ENCODE results near the gene TESMIN. TPM values are rescaled to one million over a fixed set of nuclear protein-coding genes. Genes with fewer than 3 reads are reported as not detected.

TESMIN gene
- polyA plus RNA-seq, 3 donors, result 0.71 to 1.5 (median 1.5) TPM

- 89 to 92% (median 90%) methylated on average over 6 of the region's 6 CpGs for WGBS, 3 donors
- H3K27ac ChIP-seq (ENCODE audit: low read depth, low read length), result no peak overlapping the region
These were observed 77.9 kb downstream of the TESMIN start for GRCh38 chr11:68673306-68673945.

GRCh38 chr11:68670208-68670992, 80.9 kb downstream of the TESMIN start:
- no peak overlapping the region for H3K27ac ChIP-seq (ENCODE audit: low read depth, low read length)
- 78 to 85% (median 85%) methylated on average over 30 to 33 of the region's 33 CpGs for WGBS, 3 donors

GRCh38 chr11:68669301-68670090, 81.8 kb downstream of the TESMIN start:
- H3K27ac ChIP-seq (ENCODE audit: low read depth, low read length), result no peak overlapping the region

GRCh38 chr11:68667511-68668500, 83.5 kb downstream of the TESMIN start:
- no peak overlapping the region for H3K27ac ChIP-seq (ENCODE audit: low read depth, low read length)
- WGBS, 3 donors, result 70 to 81% (median 81%) methylated on average over 21 of the region's 21 CpGs

More at GRCh38 chr11:68669301-68670090, 81.8 kb downstream of the TESMIN start:
- 71 to 85% (median 77%) methylated on average over 27 of the region's 27 CpGs for WGBS, 3 donors

- WGBS, 3 donors, result 43 to 76% (median 66%) methylated on average over 10 to 15 of the region's 15 CpGs
- H3K27ac ChIP-seq (ENCODE audit: low read depth, low read length), result no peak overlapping the region
These were observed 84.5 kb downstream of the TESMIN start for GRCh38 chr11:68666849-68667248.

GRCh38 chr11:68665436-68665835, 85.9 kb downstream of the TESMIN start:
- 81 to 93% (median 86%) methylated on average over 16 of the region's 16 CpGs for WGBS, 3 donors
- no peak overlapping the region for H3K27ac ChIP-seq (ENCODE audit: low read depth, low read length)

- H3K27ac ChIP-seq (ENCODE audit: low read depth, low read length), result no peak overlapping the region
- WGBS, 3 donors, result 90 to 95% (median 94%) methylated on average over 7 of the region's 7 CpGs
These were observed 86.4 kb downstream of the TESMIN start for GRCh38 chr11:68664906-68665305.

GRCh38 chr11:68664141-68664540, 87.2 kb downstream of the TESMIN start:
- H3K27ac ChIP-seq (ENCODE audit: low read depth, low read length), result no peak overlapping the region
- WGBS, 3 donors, result 67 to 81% (median 81%) methylated on average over 9 of the region's 9 CpGs

GRCh38 chr11:68663482-68664010, 87.8 kb downstream of the TESMIN start:
- H3K27ac ChIP-seq (ENCODE audit: low read depth, low read length), result no peak overlapping the region
- 85 to 90% (median 85%) methylated on average over 18 of the region's 18 CpGs for WGBS, 3 donors

GRCh38 chr11:68661697-68662603, 89.4 kb downstream of the TESMIN start:
- WGBS, 3 donors, result 76 to 79% (median 76%) methylated on average over 18 of the region's 18 CpGs
- no peak overlapping the region for H3K27ac ChIP-seq (ENCODE audit: low read depth, low read length)

GRCh38 chr11:68661014-68661413, 90.3 kb downstream of the TESMIN start:
- 74 to 92% (median 81%) methylated on average over 15 of the region's 15 CpGs for WGBS, 3 donors
- no peak overlapping the region for H3K27ac ChIP-seq (ENCODE audit: low read depth, low read length)

- no peak overlapping the region for H3K27ac ChIP-seq (ENCODE audit: low read depth, low read length)
- WGBS, 3 donors, result 87 to 94% (median 92%) methylated on average over 18 of the region's 18 CpGs
These were observed 91.1 kb downstream of the TESMIN start for GRCh38 chr11:68660066-68660810.

- 44 to 57% (median 55%) methylated on average over 22 of the region's 22 CpGs for WGBS, 3 donors
- H3K27ac ChIP-seq (ENCODE audit: low read depth, low read length), result no peak overlapping the region
These were observed 92.0 kb downstream of the TESMIN start for GRCh38 chr11:68659158-68659921.

GRCh38 chr11:68658661-68659060, 92.7 kb downstream of the TESMIN start:
- no peak overlapping the region for H3K27ac ChIP-seq (ENCODE audit: low read depth, low read length)
- WGBS, 3 donors, result 53 to 80% (median 67%) methylated on average over 13 of the region's 13 CpGs

- 85 to 97% (median 96%) methylated on average over 8 of the region's 8 CpGs for WGBS, 3 donors
- H3K27ac ChIP-seq (ENCODE audit: low read depth, low read length), result no peak overlapping the region
These were observed 93.2 kb downstream of the TESMIN start for GRCh38 chr11:68658097-68658496.
